Stomach smooth muscle (tissue), 2 donors: ENCODE data around the gene MYCT1.
"Not testable (repeated sequence)": the region's sequence is repeated elsewhere in the genome, so short reads cannot be mapped to it uniquely, and the experiment has no call there.

Experiments used
- H3K27ac ChIP-seq: one replicate; pipeline ENCODE4 v1.7.0; 2013; ENCODE audit warnings: mild to moderate bottlenecking, low read length, inconsistent platforms
- H3K27me3 ChIP-seq, 2 donors: one replicate each; pipeline ENCODE4 v1.7.0; 2013; ENCODE audit warnings: low read length in 2 of 2; ENCODE audit not compliant: insufficient read depth in 2 of 2, control insufficient read depth in 1 of 2
- H3K36me3 ChIP-seq, 2 donors: one replicate each; pipeline ENCODE4 v1.7.0; 2013; ENCODE audit warnings: low read length in 2 of 2; ENCODE audit not compliant: control insufficient read depth in 2 of 2, insufficient read depth in 2 of 2
- H3K4me1 ChIP-seq: one replicate; pipeline ENCODE4 v1.7.0; 2013; ENCODE audit warnings: low read length; ENCODE audit not compliant: control insufficient read depth, insufficient read depth
- H3K4me3 ChIP-seq, 2 donors: one replicate each; pipeline ENCODE4 v1.7.0; 2013; ENCODE audit warnings: low read length in 2 of 2
- H3K9ac ChIP-seq, 2 donors: one replicate each; pipeline ENCODE4 v1.7.0; 2013; ENCODE audit warnings: low read length in 2 of 2, mild to moderate bottlenecking in 1 of 2
- H3K9me3 ChIP-seq, 2 donors: one replicate each; pipeline ENCODE4 v1.7.0; 2013; ENCODE audit warnings: low read length in 2 of 2; ENCODE audit not compliant: control insufficient read depth in 2 of 2
- donor health status: healthy.
- donor health status: Pancreatic carcinoma.

Gene MYCT1

DNA sequence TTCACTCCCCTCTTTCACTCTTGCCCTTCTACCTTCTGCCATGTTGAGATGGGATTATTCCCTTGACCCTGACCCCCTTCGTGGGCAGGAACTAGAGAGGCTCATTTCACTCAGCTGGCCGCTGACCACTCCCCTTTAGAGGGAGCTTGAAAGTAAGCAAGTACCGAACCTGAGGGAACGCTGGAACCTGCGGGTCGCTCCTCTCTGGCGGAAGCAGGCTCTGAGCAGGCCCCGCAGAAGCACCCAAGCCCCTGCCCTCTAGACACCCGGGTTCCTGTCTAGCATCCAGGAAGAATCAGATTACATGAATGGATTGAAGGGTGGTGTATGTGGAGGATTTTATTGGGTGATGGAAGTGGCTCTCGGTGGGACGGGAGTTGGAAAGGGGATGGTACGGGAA lies 11.9 kb upstream of the MYCT1 start:
- no peak overlapping the region for H3K4me3 ChIP-seq
- H3K4me1 ChIP-seq: no peaks in the 10 kb centered on the region
- H3K36me3 ChIP-seq: no peaks in the 10 kb centered on the region
- no peaks in the 10 kb centered on the region for H3K9me3 ChIP-seq
- H3K27me3 ChIP-seq: no peaks in the 10 kb centered on the region
- H3K9ac ChIP-seq: no peak overlapping the region
- H3K27ac ChIP-seq: no peak overlapping the region

DNA sequence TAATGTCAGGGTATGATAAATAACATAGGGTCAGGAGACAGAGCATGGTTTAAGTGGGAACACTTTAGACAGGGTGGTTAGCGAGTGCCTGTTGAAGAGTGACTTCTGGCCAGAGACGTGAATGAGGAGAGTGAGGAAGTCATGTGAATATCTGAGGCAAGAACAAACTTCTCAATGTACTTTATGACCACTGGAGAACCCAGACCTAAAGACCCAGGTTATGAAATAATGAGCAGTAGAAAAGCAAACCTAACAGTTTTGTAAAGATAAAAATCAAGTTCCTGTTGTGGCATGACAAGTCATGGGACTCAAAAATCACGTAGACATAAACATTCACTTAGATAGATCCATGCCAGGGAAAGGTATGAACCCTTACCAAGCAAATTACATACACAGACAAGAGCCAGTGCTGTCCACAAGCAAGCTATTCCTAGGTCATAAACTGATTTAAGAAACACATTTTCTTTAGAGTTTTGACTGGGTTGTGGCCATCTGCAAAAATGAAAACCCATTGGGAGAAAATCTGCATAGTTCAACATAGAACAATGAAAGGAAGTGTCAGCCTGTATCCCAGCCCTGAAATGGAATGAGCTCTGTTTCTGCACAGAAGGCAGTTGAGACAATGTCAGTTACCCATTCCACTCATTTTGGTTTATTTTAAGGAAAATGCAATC lies 2.2 kb upstream of the MYCT1 start:
- Histone ChIP-seq H3K4me1 (no peaks in the 10 kb centered on the region), H3K27ac (no peak overlapping the region), H3K36me3 (no peaks in the 10 kb centered on the region), H3K27me3 (no peaks in the 10 kb centered on the region), H3K9ac (no peak overlapping the region), H3K4me3 (no peak overlapping the region), H3K9me3 (peaks cover 0 to 3% of the 10 kb centered on the region in 2 donors)

GRCh38 chr6:152696522-152696921 lies 1.2 kb upstream of the MYCT1 start:
- Histone ChIP-seq H3K9me3 (peaks cover 0 to 3% of the 10 kb centered on the region in 2 donors), H3K4me3 (no peak overlapping the region), H3K36me3 (no peaks in the 10 kb centered on the region), H3K27ac (no peak overlapping the region), H3K4me1 (no peaks in the 10 kb centered on the region), H3K9ac (no peak overlapping the region), H3K27me3 (no peaks in the 10 kb centered on the region)

DNA sequence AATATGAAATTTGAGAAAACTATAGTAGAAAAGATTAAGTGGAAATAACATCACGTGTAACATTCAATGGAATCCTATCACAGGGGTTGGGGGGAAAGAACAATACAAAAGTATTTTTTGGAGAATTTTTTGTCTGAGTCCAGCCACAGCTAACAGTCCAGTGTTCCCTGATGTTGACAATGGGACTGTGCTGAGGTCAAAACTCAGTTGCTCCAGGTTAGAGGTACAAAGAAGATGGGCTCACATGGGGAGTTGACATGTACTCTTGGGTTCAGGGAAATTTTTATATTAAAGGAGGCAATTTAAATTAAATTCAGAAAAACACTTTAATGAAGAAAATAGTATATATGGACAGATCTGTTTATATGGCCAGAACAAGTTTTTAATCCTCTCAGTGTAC lies 995 bp downstream of the MYCT1 start:
- H3K9ac ChIP-seq: no peak overlapping the region

DNA sequence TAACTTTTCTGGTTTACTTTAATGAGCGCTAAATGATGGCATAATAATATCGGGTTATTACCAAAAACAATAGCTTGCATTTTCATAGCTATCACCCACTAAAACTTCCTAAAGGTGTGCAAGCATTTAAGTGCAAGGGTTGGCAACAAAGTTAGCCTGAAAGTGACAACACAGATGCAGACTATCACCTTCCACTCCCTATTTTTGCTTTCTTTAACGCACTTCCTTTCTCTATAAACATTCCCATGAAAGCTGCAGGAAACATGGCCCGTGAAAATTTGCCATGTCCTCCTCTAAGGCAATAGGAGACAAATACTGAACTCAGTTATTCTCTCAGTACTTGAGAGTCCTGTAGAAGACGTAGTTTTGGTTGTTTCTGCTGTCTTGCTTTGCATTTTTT lies 2.7 kb downstream of the MYCT1 start:
- Histone ChIP-seq H3K9me3 (no peaks in the 10 kb centered on the region), H3K4me3 (no peak overlapping the region), H3K27ac (no peak overlapping the region), H3K9ac (no peak overlapping the region), H3K27me3 (no peaks in the 10 kb centered on the region), H3K36me3 (no peaks in the 10 kb centered on the region), H3K4me1 (no peaks in the 10 kb centered on the region)

More for the DNA sequence above, 995 bp downstream of the MYCT1 start:
- Histone ChIP-seq H3K36me3 (no peaks in the 10 kb centered on the region), H3K27ac (no peak overlapping the region), H3K4me3 (no peak overlapping the region), H3K4me1 (no peaks in the 10 kb centered on the region), H3K9me3 (peaks cover 0 to 3% of the 10 kb centered on the region in 2 donors), H3K27me3 (no peaks in the 10 kb centered on the region)

- Histone ChIP-seq H3K4me3 (no peak overlapping the region), H3K4me1 (no peaks in the 10 kb centered on the region), H3K9ac (no peak overlapping the region), H3K27ac (no peak overlapping the region), H3K36me3 (no peaks in the 10 kb centered on the region), H3K27me3 (no peaks in the 10 kb centered on the region), H3K9me3 (no peaks in the 10 kb centered on the region)
Observed at GRCh38 chr6:152701081-152701862, 3.6 kb downstream of the MYCT1 start.

GRCh38 chr6:152701863-152702401 lies 4.2 kb downstream of the MYCT1 start:
- no peaks in the 10 kb centered on the region for H3K9me3 ChIP-seq
- H3K9ac ChIP-seq: no peak overlapping the region
- H3K27ac ChIP-seq: no peak overlapping the region
- H3K36me3 ChIP-seq: no peaks in the 10 kb centered on the region
- H3K27me3 ChIP-seq: no peaks in the 10 kb centered on the region
- H3K4me3 ChIP-seq: no peak overlapping the region
- H3K4me1 ChIP-seq: no peaks in the 10 kb centered on the region

DNA sequence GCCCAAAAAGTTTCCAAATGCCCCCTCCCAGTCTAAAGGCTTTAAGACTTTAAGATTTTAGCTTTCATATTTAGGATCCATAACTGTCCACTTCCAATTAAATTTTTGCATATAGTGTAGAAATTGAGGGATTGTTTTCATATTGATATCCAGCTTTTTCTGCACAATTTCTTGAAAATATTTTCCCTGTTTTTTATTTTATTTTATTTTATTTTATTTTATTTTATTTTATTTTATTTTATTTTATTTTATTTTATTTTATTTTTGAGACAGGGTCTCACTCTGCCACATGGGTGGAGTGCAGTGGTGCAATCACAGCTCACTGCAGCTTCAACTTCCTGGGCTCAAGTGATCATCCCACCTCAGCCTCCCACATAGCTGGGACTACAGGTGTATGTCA lies 6.1 kb downstream of the MYCT1 start:
- H3K9ac ChIP-seq, H3K4me3 ChIP-seq, H3K27me3 ChIP-seq, H3K9me3 ChIP-seq, H3K4me1 ChIP-seq, H3K27ac ChIP-seq, H3K36me3 ChIP-seq: not testable (repeated sequence)

DNA sequence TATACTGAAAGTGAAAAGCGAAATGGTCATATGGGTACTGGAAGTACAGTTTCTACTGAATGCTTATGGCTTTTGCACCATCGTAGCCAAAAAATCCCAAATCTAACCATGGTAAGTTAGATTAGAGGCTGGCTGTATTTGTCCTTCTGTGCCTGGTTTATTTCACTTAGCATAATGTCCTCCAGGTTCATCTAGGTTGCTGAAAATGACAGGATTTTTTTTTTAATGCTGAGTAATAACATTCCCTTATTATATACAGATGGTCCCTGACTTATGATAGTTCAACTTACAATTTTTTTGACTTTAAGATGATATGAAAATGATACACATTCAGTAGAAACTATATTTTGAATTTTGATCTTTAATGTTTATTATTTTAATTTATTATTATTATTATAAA lies 7.6 kb downstream of the MYCT1 start:
- Histone ChIP-seq H3K4me3 (no peak overlapping the region), H3K9ac (no peak overlapping the region), H3K27ac (no peak overlapping the region), H3K9me3 (peaks cover 0 to 7% of the 10 kb centered on the region in 2 donors), H3K36me3 (no peaks in the 10 kb centered on the region), H3K4me1 (no peaks in the 10 kb centered on the region), H3K27me3 (no peaks in the 10 kb centered on the region)

- Histone ChIP-seq H3K27ac (no peak overlapping the region), H3K4me3 (no peak overlapping the region), H3K36me3 (no peaks in the 10 kb centered on the region), H3K9ac (no peak overlapping the region), H3K9me3 (peaks cover 0 to 2% of the 10 kb centered on the region in 2 donors), H3K4me1 (no peaks in the 10 kb centered on the region), H3K27me3 (peaks cover 0 to 3% of the 10 kb centered on the region in 2 donors)
Observed at GRCh38 chr6:152716322-152716721, 18.6 kb downstream of the MYCT1 start.

- H3K9ac ChIP-seq: no peak overlapping the region
- peaks cover 0 to 3% of the 10 kb centered on the region in 2 donors for H3K27me3 ChIP-seq
Observed at GRCh38 chr6:152720974-152721373, 23.3 kb downstream of the MYCT1 start.

More at GRCh38 chr6:152720974-152721373, 23.3 kb downstream of the MYCT1 start:
- no peaks in the 10 kb centered on the region for H3K9me3 ChIP-seq
- no peak overlapping the region for H3K27ac ChIP-seq
- H3K4me3 ChIP-seq: no peak overlapping the region
- H3K36me3 ChIP-seq: no peaks in the 10 kb centered on the region
- H3K4me1 ChIP-seq: no peaks in the 10 kb centered on the region
